GM19025 (cell line): Measurements from ENCODE around the gene SCLY.

ENCODE experiments used
- ATAC-seq: cut with Tn5 transposase; IDR thresholded peaks from one replicate; pipeline ENCODE4 v1.9.1; 2021; ENCODE audit warnings: mild to moderate bottlenecking, low read depth, moderate library complexity; ENCODE audit not compliant: unreplicated experiment

SCLY gene

DNA sequence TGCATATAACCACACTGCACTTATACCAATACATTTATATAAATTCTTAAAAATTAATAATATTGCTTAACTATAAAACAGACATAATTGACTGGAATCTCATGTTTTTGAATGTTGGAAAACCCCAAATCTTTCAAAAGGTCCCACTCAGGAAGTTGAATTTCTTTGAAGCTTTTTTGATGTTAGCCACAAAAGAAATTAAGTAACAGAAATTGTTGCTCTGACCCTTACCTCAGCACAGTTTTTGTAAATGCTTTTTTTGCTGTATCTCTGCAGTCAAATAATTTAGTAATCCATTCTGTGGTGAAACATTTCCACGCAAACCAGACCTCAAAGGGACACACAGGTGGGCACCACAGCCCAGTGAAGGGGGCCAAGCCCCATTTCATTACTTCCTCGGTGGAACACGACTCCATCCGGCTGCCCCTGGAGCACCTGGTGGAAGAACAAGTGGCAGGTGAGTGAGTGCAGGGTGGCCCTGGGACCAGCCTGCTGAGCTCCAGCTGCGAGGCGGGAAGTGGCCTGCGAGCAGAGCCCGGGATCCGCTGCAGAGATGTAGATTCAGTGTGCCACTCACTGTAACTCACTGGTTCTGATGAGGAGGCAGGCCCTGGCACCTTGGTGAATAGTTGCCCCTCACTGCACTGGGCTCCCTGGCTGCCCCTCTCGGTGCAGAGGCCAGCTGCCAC is 8.4 kb downstream of the SCLY start:
- no peak for ATAC-seq

DNA sequence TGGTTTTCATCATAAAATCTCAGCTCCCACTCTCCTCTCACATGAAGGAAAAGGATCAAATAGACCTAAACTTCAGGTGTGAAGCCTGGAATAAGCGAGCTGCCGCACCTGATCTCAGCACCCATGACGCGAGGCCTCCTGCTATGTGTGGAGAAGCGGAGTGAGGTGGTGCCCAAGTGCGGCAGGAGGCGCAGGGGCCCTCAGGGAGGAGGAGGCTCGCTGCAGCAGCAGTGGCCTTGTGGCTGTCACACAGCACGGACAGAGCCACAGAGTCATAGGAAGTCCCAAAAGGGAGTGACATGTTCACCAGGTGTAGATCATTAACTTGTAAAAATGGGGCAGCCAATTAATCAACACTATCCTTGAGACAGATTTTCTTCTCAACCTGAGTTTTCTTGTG is 9.1 kb downstream of the SCLY start:
- ATAC-seq: no peak

DNA sequence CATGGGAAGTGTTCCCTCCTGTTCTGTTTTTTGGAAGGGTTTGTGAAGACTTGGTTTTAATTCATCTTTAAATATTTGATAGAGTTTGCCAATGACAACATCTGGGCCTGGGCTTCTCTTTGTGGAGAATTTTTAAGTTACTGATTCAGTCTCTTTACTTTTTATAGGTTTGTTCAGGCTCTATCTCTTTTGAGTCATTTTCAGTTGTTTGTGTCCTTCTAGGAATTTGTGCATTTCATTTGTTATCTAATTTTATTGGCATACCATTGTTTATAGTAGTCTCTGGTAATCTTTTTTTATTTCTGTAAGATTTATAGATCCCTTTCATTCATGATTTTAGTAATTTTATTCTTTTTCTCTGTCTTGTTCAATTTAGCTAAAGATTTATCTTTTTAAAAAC is 14.6 kb downstream of the SCLY start:
- ATAC-seq: no peak

DNA sequence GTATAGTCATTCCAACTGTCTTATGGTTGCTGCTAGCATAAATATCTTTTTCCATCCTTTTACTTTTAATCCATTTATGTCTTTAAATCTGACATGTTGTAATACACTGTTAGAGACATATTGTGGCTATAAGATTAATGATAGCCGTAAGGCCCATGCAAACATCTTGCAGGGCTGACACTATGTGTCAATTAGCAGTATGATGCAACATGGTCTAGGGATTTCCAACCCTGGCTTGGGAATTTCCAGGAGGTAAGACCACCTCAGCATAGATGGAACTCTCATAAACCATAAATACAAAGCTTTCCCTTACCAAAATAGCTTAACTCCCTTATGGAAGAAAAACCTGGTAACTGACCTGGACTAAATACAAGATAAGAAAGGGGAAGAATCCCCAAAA is 16.5 kb downstream of the SCLY start:
- ATAC-seq: no peak

DNA sequence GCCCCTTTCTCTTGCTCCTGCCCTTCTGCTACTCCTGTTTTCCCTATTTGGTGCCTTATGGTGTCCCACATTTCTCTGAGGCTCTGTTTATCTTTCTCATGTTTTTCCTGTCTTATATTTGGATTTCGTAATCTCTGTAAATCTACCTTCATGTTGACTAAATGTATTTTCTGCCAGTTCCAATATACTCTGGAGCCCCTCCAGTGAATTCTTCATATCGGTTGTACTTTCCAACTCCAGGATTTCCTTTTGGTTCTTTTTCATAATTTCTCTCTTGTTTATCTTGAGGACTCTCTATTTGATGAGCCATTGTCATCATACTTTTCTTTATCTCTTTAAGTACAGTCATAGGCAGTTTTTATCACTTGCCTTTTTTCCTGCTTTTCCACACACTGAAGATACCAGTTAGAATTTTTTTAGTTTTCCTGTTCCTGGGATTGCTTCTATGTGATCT is 19.1 kb downstream of the SCLY start:
- no peak for ATAC-seq

DNA sequence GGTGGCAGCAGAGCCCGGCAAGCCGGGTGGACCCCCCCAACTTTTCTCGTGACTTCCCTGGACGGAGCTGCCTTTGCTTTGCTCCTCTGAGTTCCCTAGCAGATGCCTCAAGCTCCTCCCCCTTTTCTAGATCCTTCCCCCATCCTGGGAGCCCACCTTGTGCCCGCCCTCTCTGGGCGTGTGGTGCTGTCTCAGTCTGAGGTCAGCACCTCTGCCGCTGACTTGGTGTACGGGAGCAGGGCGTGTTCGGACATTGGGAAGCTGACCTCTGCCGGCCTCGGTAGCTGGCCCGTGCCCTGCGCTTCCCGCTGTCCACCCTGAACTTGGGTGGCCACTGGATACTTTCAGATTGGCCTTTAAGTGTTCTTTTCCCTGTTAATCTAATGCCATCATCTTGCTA is 19.7 kb downstream of the SCLY start:
- no peak for ATAC-seq

DNA sequence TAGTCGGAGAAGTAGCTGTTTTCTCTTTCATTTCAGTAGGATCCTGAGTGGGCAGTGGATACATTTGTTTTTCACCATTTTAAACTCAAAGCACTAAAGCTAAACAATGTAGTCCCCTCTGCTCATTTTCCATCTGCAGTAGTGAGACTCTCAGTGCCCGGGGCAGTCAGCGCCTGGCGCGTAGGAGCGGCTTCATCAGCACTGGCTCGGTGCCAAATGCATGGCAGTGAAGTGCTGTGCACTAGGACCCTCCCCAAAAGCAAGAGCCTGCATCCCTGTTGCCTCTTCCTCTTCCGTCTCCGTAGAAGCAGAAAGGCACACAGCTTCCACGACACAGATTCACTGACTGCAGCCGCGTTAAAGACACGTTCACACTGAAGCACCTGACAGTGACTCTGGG is 20.3 kb downstream of the SCLY start:
- no peak for ATAC-seq

DNA sequence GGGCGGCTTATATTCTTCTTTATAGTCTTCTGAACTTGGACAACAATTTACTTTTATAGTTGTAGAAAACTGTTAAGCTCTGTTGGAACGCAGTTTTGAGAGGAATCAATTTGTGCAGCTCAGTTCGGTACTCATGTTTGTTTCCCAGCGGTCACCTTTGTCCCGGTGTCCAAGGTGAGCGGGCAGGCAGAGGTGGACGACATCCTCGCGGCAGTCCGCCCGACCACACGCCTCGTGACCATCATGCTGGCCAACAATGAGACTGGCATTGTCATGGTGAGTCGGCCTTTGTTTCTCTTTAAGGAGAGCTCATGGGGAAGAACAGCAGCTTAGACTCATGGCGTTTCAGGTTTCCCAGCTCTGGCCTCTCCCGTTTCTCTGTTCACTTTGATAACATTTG is 20.8 kb downstream of the SCLY start:
- no peak for ATAC-seq

DNA sequence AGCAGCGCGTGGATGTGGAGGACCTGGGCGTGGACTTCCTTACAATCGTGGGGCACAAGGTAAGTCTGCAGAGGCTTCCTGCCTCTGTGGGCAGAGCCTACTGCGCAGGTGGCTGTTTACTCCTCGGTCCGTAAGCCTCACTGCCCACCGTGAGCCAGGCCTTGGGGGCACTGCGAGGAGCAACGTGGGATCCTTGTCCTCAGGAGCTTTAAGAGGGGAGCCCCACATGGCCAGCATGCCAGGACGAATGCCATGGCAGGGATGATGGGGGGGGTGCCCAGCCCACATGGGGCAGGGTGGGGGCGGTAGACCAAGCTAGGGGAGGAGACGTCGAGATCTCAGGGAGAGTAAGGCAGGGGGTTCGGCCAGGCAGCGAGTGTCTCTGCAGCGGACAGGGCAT is 21.4 kb downstream of the SCLY start:
- ATAC-seq: no peak

DNA sequence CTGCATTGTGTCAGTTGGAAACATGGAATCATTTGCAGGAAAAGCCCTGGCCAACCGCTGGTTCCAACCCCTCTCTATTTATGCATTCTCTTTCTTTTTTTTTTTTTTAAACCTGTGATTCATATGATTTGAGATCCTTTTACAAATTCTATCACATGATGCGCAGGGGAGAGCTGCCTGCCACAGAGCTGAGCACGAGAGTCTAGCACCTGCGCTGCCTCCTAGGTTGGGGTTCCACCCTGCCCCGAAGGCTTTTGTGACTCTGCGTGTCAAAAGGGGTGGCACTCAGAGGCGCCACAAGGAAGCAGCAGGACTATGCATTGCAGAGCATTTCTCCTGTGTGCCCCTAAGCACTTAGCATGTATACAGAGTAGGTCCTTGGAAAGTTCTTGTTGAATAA is 22.0 kb downstream of the SCLY start:
- no peak for ATAC-seq

DNA sequence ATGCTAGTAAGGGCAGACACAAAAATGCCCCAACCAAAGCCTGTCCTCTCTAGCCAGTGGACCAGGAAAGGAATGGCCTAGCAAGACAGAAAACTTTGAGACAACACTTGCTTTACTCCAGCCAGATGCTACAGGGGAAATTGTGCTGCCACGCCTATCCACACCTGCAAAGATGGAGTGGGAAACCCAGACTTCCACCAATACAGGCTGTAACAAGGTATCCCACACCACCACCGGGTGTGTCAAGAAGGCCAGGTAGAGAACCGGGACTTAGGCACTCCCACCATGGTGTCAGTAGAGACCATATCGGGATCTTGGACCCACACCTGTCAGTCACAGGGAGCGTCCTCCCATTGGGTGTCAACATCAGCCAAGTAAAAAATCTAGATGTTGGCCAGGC is 23.1 kb downstream of the SCLY start:
- ATAC-seq: no peak

DNA sequence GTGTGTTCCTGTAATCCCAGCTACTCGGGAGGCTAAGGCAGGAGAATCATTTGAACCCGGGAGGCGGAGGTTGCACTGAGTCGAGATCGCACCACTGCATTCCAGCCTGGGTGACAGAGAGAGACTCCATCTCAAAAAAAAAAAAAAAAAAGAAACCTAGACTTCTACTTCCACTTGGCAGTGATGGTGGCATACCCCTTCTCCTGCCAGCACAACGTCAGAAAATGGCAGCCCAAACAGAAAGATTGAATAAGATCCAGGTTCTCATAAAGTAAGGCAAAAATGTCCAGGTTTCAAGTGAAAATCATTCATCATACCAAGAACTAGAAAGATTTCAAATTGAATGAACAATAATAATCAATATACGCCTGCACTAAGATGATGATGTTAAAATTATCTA is 24.0 kb downstream of the SCLY start:
- no peak for ATAC-seq

DNA sequence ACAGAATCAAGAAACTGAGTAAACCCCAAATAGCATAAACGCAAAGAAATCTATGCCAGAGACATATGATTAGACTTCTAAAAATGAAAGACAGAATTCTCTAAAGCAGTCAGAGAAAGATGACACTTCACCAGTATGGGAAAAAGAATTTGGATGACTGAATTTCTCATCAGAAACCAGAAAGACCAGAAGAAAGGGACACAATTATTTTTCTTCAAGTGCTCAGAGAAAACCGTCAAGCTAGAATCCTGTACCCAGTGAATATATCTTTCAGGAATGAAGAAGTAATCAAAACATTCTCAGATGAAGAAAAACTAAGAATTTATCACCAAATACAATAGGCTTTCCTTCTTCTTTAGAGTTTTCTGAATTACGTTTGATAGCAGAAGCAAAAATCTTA is 25.1 kb downstream of the SCLY start:
- ATAC-seq: no peak

DNA sequence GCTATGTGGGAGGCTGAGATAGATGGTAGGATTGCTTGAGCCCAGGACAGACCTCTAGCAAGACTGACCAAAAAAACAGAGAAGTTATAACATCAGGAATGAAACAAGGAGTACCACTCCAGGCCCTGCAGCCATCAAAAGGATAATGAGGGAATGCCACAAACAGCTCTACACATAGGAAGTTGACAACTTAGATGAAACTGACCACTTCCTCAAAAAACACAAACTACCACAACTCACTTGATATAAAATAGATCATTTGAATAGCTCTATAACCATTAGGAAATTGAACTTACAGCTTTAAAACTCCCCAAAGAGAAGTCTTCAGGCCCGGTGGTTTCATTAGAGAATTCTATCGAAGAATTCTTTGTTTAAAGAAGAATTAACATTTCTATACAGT is 26.4 kb downstream of the SCLY start:
- ATAC-seq: no peak

DNA sequence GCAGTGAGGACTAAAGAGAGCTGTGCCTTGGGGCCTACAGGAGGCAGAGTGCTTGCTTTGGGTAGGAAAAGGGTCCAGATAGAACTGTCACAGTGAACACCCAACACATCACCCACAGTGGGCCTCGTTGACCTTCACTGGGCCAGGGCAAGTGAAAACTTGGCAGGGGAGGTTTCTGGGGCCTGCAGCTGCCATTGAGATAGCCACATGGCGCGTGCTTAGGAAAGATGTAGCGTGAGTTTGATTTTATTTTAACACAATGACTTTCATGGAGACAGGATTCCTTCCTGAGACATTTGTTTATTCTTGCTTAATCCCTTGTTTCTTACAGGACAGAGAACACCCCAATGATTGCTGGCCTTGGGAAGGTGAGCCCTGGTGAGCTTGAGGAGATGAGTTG is 30.1 kb downstream of the SCLY start:
- ATAC-seq: no peak

DNA sequence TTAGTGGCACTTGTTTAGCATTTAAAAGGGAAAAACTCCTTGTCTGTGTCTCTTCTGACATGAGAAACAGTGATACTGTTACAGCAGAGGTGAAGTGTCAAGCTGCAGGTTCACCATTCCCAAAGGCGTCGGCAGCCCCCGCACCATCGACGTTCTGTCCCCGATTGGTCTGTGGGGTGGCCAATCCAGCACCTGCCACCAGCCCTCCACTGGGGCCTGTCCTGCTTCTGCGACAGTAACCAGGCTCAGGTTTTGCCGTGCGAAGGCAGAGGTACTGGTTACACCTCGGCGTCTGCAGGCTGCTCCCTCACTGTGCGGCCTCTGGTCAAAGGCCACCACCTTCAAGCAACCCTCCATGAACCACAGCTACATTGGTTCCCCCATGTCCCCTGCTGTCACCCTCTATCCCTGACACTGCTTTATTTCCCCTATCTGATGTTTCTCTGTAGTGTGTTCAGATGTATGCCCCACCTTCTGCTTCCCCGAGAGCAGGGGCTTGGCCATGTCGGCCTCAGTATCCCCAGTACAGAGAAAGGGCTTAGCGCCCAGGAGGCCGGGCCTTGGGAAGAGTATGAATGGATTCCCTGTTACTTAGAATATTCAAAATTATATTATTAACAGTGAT is 30.7 kb downstream of the SCLY start:
- no peak for ATAC-seq

DNA sequence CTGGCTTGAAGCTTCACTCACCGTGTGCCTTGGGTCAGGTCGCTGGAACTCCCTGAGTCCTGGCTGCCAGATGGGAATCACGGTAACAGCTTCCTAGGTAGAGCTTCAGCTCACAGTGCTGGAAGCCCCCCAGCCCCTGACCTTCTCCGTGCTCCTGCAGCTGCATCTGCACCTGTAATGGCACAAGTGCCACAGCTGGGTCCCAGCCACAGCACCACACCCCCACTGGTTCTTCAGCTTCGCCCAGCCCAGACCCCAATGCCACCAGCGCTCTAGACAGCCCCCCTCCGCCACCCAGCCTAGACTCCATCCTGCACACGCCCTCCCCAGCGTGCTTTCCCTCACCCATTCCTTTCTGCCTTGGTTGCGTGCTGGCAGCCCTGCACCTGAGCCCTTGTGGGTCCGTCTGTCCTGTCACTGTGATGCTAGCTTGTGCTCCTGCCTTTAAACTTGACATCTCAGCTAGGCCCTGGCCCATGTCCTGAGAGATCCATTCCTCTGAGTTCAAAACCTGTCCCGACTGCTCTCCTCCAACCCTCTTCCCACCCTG is 31.8 kb downstream of the SCLY start:
- ATAC-seq: no peak

DNA sequence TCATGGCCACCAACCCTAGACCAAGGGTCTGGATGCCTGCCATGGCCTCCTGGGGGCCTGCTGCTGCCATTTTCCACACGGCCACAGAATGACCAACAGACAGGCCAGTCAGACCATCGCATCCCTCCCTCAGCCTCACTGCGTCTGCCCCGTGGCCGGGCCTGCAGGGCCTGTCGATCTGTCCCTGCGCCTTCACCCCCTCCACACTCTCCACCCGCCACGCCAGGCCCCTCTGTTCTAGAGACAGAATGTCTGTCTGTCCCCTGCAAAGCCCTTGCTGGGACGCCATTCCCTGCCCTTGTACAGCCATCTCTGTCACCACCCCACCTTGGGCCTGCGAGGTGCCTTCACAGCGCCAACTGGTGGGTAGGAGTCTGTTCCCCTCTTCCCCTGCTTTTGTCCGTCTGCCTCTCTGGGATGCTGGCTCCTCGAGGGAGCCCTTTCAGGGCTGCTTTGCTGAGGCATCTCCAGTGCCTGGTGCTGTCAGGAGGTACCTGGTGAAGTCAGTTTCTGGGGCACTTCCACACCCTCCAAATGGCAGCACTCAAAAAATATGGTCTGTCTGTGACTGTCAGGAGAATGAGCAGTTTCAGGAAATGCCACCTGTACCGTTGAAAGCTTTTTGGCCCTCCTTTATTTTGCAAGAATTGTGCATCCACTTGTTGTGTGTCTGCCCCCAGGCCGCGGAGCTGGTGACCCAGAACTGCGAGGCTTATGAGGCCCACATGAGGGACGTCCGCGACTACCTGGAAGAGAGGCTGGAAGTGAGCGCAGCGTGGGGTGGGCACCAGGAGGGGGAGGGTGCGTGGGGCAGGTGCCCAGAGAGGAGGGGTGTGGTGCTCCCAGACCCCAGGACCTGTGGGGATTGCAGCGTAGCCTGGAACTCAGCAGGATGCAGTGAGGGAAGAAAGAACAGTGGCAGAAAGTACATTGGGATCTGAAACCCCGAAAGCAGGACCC is 32.7 kb downstream of the SCLY start:
- no peak for ATAC-seq

DNA sequence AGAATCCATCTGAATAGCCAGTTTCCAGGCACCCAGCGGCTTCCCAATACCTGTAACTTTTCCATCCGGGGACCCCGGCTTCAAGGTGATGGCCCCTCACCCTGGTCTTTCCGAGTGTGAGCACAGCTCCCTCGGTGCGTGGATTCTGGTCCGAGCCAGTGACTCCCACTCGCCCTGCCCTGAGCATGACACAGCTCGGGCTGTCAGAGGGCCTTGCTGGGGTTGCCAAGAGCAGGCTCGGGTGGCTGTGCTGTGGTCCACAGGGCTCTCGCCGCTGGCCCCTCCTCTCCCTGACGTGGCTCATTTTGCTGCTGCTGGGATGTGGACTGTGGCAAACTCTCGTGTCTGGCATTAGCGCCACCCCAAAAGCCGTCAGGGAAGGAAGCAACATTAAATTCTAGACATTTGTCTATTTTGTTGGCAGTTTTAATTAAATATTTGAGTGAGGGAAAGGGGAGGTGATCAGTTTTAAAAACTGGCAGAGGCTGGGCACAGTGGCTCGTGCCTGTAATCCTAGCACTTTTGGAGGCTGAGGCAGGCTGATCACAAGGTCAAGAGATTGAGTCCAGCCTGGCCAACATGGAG is 33.7 kb downstream of the SCLY start:
- no peak for ATAC-seq

DNA sequence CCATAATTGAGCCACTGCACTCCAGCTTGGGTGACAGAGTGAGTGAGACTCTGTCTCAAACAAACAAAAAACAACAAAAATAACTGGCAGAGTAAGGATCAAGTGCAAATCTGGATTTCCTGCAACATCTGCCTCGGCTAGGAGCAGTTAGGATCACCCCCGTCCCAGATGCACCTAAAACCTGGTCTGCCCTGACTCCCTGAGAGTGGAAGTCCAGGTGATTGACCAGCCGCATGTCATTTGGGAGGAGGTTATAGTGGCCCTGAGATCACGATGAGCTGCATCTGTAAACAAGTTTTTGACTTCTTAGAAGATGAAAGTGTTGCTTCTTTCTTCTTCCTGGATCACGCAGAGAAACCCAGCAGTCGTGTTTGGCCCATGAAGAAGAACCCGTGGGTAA is 34.3 kb downstream of the SCLY start:
- no peak for ATAC-seq
